ENCODE data around the gene HPN.

HPN gene

GRCh38 chr19:35013041-35013819 lies 28.3 kb upstream of the HPN start:
- TF ChIP-seq NFIC (IDR thresholded peaks at IDR 0.05): no peak
- TF ChIP-seq RAD21 (IDR thresholded peaks at IDR 0.05; ENCODE audit: low read depth): peak; percentile 83
- no peak for TF ChIP-seq FOXM1 (IDR thresholded peaks at IDR 0.05; ENCODE audit: borderline replicate concordance, low read depth)
- no peak for TF ChIP-seq REST (IDR thresholded peaks at IDR 0.05; ENCODE audit: low read depth)
- TF ChIP-seq USF1 (IDR thresholded peaks at IDR 0.05): no peak

- TF ChIP-seq TCF12 (IDR thresholded peaks at IDR 0.05; ENCODE audit: low read depth): no peak
- no peak for TF ChIP-seq CEBPB (IDR thresholded peaks at IDR 0.05)
- TF ChIP-seq TEAD4 (IDR thresholded peaks at IDR 0.05): no peak
- TF ChIP-seq REST (IDR thresholded peaks at IDR 0.05; ENCODE audit: low read depth): no peak
- no peak for TF ChIP-seq RAD21 (IDR thresholded peaks at IDR 0.05; ENCODE audit: low read depth)
- TF ChIP-seq NFIC (IDR thresholded peaks at IDR 0.05): no peak
Measured at GRCh38 chr19:35013820-35014754, 27.4 kb upstream of the HPN start.

- TF ChIP-seq TAF1 (IDR thresholded peaks at IDR 0.05; ENCODE audit: low read depth) (no peak), CREB1 (IDR thresholded peaks at IDR 0.05; ENCODE audit: low read depth) (no peak), REST (IDR thresholded peaks at IDR 0.05; ENCODE audit: low read depth) (no peak), MAX (IDR thresholded peaks at IDR 0.05) (no peak)
Measured at GRCh38 chr19:35015270-35015953, 26.1 kb upstream of the HPN start.

GRCh38 chr19:35015954-35016351 lies 25.6 kb upstream of the HPN start:
- no peak for TF ChIP-seq REST (IDR thresholded peaks at IDR 0.05; ENCODE audit: low read depth)
- TF ChIP-seq EGR1 (IDR thresholded peaks at IDR 0.05): no peak
- TF ChIP-seq ZBTB7A (IDR thresholded peaks at IDR 0.05; ENCODE audit: low read depth): no peak
- no peak for TF ChIP-seq RAD21 (IDR thresholded peaks at IDR 0.05; ENCODE audit: low read depth)

All from Ishikawa (cell line).